NCI-H774 (cell line): ENCODE measurements around the gene SSR4.
"Not testable (repeated sequence)": the region's sequence is repeated elsewhere in the genome, so short reads cannot be mapped to it uniquely, and the experiment has no call there.

Experiments used
- DNase-seq: peaks from one replicate; lab custom pipeline; 2025; lab: John Stamatoyannopoulos, UW

SSR4 gene

DNA sequence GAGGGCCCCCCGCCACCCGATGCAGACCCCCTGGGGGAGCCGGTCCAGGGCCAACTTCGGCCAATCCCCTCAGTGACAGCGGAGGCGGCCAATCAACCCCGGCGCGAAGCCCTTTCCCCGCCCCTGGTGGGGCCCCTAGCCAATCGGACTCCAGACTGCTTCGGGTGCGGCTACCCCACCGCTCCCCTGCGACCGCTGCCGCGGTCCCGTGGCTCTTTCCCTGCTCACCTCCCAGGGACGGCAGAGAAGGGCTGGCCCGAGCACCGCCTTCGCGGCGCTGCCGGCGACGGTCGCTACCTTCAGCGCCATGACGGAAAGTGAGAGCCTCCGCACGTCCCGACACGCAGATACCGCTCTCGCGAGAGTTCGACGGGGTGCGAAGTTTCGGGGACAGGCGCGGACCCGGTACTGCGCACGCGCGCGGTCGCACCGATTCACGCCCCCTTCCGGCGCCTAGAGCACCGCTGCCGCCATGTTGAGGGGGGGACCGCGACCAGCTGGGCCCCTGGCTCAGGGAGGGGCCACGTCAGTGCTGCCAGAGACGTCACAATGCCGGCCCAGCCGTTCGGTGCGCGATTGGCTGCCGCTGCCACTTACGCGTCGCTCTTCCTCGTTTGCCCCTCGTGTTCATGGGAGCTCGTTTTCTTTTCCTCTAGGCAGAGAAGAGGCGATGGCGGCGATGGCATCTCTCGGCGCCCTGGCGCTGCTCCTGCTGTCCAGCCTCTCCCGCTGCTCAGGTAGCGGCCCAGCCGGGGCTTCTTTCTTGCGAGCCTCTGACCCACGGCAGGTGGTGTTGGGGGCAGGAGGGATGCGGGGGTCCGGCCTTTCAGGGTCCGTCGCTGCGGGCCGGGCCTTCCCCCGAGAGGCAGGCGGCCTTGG, at the start of gene SSR4, which contains the start of gene IDH3G:
Gene SSR4, plus strand, starts transcription at position 651 of the 879 bp plus-strand sequence. Its CDS starts 20 bp downstream, at position 671.
Gene IDH3G, minus strand, starts transcription at position 358 of the 879 bp plus-strand sequence. Its CDS starts 49 bp downstream, at position 309.
- peak; percentile 96 for DNase-seq

DNA sequence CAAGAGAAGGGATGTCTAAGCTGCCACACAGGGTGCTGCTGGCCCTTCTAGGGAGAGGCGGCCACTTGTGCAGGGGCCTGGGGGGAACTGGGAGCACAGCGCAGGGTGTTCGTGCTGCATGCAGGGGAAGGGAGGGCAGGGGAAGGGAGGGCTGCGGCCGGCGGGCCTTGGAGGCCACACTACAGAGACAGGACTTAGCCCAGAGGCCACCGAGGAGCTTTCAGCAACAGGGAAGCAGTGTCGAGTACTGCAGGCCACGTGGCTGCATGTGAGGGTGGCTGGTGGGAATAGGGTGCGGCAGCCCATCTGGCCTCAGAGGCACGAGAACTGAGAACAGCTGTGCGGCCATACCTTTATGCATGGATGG, 49.4 kb upstream of the SSR4 start:
- DNase-seq = not testable (repeated sequence)

DNA sequence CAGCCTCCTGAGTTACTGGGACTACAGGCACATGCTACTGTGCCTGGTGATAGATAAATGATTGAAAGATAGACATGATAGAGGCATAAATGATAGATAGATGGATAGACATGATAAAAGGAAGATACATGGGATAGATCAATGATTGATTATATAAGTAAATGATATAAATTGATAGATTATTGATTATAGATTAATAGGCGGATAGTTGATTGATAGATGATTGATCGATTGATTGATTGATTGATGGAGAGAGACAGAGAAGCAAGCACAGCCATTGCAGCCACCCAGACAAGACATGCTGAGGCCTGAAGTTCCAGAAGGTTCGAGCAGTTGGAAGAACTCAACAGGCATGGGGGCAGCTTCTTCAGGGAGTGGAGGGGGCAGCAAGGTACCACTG, 48.1 kb upstream of the SSR4 start:
- no peak for DNase-seq

DNA sequence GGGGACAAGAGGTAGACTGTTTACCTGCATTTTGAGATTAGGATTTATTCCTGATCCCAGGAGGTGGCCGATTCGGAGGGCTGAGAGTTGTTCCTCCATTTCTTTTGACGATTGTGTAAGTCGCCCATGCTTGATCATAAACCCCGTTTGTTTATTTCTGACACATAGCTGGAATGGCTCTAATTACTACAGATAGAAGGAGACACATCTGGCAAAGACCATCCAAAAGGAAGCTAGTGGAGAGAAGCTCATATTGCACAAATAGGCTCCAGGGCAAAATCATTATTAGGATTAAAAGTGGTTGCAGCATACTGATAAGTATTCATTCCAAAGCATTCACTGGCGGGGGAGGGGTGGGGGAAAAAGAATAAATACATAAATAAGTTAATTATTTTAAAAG, 47.5 kb upstream of the SSR4 start:
- DNase-seq = not testable (repeated sequence)

DNA sequence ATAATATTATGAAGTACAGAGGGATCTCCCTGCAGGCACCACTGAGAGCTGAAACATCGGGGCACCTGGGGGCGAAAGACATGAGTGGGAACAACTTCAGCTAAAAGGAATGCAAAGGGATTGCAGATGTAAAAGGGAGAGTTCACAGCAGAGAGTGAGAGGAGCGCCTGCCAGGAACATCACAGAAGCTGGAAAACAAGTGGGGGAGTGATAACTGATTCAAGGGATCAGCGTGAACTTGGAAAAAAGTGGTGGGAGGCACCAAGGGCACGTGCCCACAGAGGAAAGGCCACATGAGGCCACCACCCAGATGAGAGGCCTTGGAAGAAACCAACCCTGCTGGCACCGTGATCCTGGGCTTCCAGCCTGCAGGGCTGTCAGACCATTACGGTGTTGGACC, 45.5 kb upstream of the SSR4 start:
- not testable (repeated sequence) for DNase-seq

DNA sequence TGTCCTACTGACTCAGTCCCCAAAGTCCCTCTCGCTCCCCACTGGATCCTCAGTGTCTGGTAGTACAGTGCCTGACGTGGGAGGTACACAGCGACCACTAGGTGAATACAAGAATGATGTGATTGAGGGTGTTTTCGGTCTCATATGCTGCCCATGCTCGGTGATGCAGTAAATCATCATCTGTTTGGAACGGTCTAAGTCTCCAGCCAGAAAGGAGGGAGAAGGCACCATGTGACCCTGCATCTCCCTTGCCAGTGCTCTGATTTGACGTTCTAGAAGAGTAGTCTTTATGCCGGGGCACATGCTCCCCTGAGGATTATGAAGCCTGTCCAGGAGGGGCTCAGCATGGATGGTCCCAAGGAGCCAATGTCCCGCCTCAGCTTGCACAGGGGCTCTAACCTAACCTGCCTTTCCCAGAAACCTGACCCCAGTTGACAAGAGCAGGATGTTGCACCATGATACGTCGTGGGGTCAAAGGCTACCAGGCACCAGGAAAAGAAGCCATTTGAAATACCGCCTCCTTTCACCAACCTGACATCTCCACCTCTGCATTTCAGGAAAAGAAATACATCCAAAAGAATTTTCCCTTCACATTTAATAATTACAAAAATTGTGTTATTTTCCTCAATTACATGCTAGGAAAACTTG, 44.2 kb upstream of the SSR4 start:
- no peak for DNase-seq

DNA sequence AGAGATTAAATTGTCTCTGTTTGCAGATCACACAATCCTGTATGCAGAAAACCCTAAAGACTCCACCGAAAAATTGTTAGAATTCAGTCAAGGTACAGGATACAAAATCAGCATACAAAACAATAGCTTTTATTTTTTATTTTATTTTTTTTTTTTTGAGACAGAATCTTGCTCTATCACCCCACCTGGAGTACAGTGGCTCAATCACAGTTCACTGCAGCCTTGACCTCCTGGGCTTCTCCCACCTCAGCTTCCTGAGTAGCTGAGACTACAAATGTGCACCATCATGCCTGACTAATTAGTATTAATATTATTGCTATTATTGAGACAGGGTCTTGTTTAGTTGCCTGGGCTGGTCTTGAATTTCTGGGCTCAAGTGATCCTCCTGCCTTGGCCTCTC, 39.3 kb upstream of the SSR4 start:
- DNase-seq = no peak

DNA sequence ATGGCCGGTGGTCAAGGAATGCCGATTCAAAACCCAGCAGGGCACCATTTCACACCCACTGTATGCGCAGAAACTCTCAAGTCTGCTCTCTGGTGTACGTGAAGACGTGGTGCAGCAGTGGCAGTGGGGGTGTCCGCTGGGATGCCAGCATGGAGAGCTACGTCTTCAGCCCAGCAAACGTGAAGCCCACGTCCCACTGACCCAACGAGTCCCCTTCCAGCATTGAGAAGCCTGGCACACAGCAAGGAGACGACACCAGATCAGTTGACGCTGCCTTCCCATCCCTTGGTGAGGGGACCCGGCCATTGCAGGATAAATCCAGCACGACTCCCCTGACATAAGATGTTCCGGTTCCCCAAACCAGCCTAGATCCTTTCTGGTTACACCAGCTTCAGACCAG, 32.6 kb upstream of the SSR4 start:
- no peak for DNase-seq

DNA sequence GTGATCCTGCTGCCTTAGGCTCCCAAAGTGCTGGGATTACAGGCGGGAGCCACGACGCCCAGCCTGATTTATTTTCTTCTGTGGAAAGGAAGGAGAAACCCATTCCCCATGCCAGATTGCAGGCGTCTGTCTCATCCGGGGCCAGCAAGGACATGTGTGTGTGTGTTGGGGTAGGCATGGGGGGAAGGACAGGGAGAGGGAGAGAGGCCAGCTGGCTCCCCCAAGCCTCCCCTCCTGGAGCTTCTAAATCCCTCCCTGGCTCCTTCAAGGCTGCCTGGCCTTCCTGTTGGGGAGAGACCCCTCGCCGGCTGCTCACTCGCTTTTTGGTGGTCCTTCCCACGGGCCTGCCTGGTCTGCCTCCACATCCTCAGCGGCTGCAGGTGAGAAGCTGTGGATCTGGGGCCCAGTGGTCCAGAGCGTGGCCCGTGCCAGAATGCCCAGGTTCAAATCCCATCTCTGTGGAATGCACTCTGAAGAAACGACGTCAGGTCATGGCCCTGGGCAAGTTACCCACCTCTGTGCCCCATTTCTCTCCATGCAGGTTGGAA, 31.8 kb upstream of the SSR4 start:
- DNase-seq = no peak

DNA sequence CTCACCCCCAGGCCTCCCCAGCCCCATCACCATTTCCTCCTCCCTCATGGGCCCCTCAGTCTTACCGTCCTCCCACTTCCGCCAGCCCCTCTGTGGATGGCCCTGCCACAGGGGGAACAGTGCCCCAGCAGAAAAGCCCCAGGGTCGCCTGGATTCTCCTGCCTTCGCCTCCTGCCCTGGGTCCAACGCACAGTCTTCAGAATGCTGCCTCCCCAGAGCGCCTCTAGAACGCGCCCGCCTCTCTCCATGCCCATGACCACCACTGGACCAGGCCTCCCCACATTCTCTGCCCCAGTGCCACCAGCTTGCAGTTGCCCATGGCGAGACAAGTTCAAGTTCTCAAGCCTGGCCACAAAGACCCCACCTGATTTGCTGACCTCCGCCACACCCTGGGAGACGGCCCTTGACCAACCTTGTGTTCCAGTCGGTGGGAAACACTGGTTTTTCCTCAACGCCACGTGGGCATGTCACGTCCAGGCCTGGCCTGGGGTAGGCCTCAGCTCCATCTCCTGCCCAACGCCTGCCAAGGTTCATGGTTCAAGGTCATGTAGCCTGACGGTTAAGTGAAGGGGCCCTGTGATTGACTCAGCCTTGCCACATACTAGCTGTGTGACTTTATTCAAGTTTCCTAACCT, 31.1 kb upstream of the SSR4 start:
- no peak for DNase-seq

DNA sequence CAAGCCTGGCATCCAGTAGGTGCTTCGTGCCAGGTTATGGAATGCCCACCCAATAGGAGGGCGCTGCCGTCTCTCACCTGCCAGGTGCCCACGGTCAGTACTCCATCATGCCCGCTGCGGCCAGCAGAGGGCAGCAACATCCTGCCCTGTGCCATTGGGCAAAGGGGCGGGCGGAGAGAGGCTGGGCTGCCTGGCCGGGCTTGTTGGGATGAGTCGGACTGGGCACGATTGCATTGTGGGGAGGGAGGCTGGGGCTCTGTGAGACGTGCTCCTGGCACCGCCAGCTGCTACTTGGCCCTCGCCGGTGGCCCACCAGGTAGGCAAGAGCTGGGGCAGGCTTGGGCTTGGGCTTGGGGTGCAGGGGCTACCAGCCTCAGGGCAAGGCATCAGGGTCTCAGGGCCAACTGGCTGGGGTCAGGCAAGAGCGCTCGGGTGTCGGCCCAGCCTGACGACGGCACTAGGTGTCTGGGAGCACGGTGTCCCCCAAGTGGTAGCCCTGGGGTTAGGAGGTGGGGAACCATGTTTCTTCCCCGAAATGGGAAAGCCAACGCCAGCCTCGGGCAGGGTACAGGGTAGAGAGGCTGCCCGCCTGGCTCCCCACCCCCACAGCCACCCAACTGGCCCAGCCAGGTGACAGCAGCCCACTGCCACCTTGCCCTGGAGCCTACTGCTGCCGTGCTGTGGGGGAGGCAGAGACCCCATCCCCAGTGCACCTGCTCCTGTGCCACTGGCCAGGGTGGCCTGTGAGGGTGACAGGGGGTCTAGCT, 30.3 kb upstream of the SSR4 start, which contains the start of gene PLXNB3:
Gene PLXNB3, plus strand, starts transcription at position 261 of the 767 bp plus-strand sequence. CDS start 1,287 bp downstream, outside the sequence.
- DNase-seq = peak; percentile 72

DNA sequence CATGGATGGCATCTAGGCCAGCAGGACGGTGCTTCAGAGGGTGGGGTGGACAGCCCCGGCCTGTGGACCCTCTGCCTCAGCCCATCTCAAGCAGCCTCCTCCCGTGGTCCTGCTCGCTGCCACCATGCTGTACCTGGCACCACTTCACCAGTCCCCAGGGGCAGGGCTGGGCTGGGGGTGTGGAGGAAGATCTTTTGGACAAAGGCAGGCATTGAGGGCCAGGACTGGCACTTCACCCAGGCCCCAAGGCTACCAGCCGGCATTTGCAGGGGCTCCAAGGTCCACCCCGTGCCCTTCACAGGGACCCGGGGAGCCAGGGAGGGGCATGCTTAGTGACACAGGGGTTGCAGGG, 29.7 kb upstream of the SSR4 start:
- no peak for DNase-seq

DNA sequence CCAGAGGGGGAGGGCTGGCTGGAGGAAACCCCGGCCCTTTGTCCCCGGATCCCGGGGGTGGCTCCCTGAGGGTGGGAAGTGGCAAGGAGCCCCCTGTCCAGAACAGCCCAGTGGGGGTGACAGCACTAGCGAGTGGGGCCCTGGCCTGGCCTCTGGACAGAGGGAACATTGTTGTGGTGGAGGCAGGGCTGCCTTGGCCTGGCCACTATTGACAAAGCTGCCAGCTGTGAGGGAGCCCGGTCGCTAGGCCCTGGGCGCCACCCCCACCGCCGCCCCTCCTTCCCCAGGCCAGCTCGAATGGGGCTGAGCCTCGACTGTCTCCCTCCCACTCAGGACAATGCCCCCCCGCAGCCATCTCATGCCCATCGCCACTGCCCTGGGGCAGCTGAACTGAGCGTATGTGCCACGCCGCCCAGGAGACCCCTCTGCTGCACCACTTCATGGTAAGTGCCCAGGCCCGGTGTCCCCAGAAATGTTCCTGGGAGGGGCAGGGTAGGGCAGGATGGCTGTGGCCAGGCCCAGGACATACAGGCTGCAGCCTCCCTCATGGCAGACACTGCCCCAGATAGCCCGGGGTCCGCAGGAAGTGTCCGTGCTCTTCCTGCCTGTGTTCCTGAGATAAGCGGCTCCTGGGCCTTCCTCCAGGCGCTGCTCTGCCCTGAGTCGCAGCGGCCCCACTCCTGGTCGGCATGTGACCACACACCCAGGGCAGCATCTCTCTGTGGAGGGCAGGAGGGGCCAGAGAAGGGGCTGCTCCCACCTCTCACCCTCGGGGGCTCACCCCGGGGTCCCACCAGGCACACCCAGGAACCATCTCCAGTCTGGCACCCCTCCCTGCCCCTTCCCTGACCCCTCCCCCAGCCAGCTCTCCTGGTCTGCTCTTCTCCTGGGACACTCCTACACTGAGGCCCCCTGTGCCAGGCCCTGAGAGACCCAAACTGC, 29.1 kb upstream of the SSR4 start:
- DNase-seq = no peak

DNA sequence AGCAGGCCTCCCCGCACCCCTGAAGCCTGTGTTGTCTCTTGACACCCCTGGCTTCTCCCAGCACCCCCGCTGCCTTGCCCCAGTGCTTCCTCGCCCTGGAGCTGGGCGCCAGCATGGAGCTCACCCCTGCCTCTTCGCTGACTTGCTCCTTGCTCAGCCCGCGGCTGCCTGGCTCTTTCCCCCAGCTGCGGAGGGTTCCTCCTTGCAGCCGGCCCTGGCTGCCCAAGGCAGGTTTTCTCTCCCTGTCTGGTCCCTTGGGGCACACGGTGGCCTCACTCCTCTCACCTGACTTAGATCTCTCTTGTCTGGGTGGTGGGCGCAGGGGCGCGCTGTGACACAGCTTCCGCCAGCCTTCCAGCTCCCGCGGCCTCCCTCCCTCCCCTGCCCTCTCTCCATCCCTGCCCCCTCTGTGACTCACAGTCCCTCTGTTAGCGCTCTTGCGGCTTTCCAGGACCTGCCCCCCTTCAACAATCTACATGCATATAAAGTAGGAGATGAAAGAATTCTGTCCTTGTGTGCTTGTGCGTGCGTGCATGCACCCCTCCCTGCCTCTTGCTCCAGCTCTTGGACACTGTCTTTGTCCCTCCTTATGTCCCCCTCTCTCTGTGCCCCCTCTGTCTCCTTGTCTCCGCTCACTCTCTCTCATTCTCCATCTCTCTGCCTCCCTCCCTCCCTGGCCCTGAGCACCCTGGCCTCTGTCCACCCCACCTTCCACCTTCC, 28.2 kb upstream of the SSR4 start:
- DNase-seq = peak; percentile 12

DNA sequence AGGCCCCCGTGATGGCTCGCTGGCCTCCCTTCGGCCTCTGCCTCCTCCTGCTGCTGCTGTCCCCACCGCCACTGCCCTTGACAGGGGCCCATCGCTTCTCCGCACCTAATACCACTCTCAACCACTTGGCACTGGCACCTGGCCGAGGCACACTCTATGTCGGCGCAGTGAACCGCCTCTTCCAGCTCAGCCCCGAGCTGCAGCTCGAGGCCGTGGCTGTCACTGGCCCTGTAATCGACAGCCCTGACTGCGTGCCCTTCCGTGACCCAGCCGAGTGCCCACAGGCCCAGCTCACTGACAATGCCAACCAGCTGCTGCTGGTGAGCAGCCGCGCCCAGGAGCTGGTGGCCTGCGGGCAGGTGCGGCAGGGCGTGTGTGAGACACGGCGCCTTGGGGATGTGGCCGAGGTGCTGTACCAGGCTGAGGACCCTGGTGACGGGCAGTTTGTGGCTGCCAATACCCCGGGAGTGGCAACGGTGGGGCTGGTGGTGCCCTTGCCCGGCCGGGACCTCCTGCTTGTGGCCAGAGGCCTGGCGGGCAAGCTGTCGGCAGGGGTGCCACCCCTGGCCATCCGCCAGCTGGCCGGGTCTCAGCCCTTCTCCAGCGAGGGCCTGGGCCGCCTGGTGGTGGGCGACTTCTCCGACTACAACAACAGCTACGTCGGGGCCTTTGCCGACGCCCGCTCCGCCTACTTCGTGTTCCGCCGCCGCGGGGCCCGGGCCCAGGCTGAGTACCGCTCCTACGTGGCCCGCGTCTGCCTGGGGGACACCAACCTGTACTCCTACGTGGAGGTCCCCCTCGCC, 27.4 kb upstream of the SSR4 start:
- DNase-seq = no peak

DNA sequence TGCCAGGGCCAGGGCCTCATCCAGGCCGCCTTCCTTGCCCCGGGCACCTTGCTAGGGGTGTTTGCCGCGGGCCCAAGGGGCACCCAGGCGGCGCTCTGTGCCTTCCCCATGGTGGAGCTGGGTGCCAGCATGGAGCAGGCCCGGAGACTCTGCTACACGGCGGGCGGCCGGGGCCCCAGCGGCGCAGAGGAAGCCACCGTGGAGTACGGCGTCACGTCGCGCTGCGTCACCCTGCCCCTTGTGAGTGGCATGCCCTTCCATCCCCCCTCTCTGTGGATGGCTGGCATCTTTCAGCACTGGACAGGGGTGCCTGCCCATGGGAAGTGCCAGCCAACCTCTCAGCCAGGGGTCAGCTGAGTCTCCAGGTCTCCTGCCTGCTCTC, 26.8 kb upstream of the SSR4 start:
- DNase-seq = no peak

DNA sequence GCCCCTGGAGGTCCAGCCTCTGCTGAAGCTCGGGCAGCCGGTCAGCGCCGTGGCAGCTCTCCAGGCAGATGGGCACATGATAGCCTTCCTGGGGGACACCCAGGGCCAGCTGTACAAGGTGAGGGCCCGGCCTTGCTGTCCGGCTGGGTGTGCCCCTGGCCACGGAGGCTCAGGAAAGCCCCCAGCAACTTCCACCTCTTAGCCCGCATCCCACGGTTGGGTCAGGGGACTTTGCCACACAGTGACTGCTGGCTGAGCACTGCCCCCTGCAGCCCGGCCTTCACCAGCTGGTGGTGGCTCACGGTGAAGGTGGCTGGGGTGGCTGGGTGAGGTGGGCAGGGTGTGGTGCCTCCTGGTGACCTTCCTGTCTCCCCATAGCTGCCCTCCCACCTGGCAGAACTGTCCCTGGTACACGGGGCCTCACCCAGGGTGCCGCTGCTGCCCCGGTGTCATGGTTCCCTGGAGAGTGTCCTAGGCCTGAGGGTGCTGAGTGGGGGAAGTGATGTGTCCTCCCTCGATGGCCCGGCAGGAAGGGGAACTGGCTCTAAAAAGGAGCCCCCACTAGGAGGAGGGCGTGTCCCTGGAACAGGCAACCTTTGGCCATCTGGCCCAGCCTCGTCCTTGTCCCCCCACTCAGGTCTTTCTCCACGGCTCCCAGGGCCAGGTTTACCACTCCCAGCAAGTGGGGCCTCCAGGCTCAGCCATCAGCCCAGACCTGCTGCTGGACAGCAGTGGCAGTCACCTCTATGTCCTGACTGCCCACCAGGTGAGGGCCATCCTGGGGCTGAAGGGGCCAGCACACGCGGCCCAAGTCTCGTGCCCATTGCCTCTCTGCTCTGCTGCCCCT, 25.9 kb upstream of the SSR4 start:
- no peak for DNase-seq

DNA sequence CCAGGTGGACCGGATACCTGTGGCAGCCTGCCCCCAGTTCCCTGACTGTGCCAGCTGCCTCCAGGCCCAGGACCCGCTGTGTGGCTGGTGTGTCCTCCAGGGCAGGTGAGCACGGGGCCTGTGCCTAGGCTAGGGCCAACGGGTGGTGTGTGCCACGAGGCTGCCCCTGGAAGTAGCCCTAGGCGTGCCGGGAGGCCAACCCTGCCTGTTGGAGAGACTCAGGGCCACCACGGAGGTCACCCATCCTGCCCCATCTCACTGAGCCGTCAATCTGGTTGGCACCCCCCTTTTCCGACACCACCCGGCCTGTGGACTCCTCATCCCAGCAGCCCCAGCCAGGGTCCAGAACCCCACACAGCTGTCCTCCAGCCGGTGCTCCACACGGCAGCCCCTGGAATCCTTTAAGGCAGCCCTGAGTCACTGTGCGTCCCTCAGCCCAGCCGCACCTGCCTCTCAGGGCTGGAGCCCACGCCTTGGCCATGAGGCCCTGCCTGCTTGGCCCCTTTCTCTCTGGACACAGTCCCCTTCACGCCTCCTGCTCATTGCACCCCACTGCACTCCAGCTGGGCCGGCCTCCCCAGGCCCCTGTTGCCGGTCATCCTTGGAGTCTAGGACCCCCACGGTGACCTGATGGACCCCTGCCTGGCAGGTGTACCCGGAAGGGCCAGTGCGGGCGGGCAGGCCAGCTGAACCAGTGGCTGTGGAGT, 25.2 kb upstream of the SSR4 start:
- DNase-seq = no peak
